Ishikawa (cell line): ENCODE data around the gene PREP.

ENCODE experiments used
- CREB1 ChIP-seq: IDR thresholded peaks from 2 replicates; pipeline ENCODE4 v1.6.1; 2012; ENCODE audit warnings: low read depth
- EP300 ChIP-seq: IDR thresholded peaks from 2 replicates; pipeline ENCODE4 v1.6.1; 2012; ENCODE audit warnings: borderline replicate concordance
- MAX ChIP-seq: IDR thresholded peaks from 2 replicates; pipeline ENCODE4 v1.6.1; 2012
- NFIC ChIP-seq: IDR thresholded peaks from 2 replicates; pipeline ENCODE4 v1.6.1; 2012
- REST ChIP-seq: IDR thresholded peaks from 2 replicates; pipeline ENCODE4 v1.6.1; 2012; ENCODE audit warnings: low read depth, mild to moderate bottlenecking
- TAF1 ChIP-seq: IDR thresholded peaks from 2 replicates; pipeline ENCODE4 v1.6.1; 2012; ENCODE audit warnings: low read depth, mild to moderate bottlenecking
- YY1 ChIP-seq: IDR thresholded peaks from 2 replicates; pipeline ENCODE4 v1.6.1; 2012; ENCODE audit warnings: low read depth
- ZBTB7A ChIP-seq: IDR thresholded peaks from 2 replicates; pipeline ENCODE4 v1.6.1; 2012; ENCODE audit warnings: low read depth

DNA sequence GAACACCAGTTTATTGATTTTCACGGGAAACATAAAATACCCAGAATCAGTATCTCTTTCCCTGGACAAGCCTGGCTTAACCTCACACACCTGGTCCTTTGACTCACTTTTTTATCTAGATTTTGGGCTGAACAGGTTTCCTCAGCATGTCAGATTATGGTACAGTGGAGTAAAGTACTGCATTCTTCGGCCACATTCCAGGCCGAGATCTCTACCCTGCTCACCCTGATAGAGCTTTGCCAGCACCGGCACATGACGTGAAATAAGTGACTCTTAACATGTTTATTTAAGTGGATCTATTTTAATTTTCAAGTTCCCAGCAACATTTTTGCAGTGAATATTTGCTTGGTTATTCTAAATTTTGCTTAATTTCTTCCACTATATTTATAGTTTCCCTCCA is 144.1 kb downstream of the PREP start:
- TF ChIP-seq NFIC, result no peak
- TF ChIP-seq EP300, result no peak
- TF ChIP-seq ZBTB7A, result no peak
- TF ChIP-seq MAX, result no peak
- TF ChIP-seq REST, result no peak
- no peak for TF ChIP-seq YY1
- no peak for TF ChIP-seq TAF1
- TF ChIP-seq CREB1, result no peak
